Measurements from ENCODE around the gene FBXO31.

- TF ChIP-seq CTCF (IDR thresholded peaks at IDR 0.05) (no peak), EZH2 (IDR thresholded peaks at IDR 0.05; ENCODE audit: borderline replicate concordance, insufficient read depth, low read depth, low read length, poor library complexity, severe bottlenecking) (no peak)
Measured at GRCh38 chr16:87383505-87384161, at the start of gene FBXO31.
